Fibroblast of the aortic adventitia (primary cell): ENCODE measurements around the gene SF3B1. TPM values are rescaled to one million over a fixed set of nuclear protein-coding genes. Genes with fewer than 3 reads are reported as not detected.

Experiments
- DNase-seq: peaks from one replicate; pipeline ENCODE4 v3.0.0-alpha.2; 2010; ENCODE audit warnings: low read depth
- H3K4me3 ChIP-seq: 2 replicates; pipeline ENCODE4 v1.5.1; 2011; ENCODE audit warnings: low read depth, mild to moderate bottlenecking, control low read depth, low read length, moderate library complexity
- total RNA-seq: library from RNA; depleted of rRNA; stranded (reverse); fragments of >200 nt; gene quantifications from 2 replicates; pipeline ENCODE4 v1.2.3, GENCODE V29; 2012; ENCODE audit warnings: low replicate concordance
- TF ChIP-seq, protein P1 (sequence below): IDR thresholded peaks from 2 replicates; pipeline ENCODE4 v1.5.1; 2011; ENCODE audit warnings: mild to moderate bottlenecking, low read length, control low read depth, inconsistent platforms; ENCODE audit not compliant: insufficient read depth

SF3B1 gene
- total RNA-seq, 1 donor: 243 TPM

DNA sequence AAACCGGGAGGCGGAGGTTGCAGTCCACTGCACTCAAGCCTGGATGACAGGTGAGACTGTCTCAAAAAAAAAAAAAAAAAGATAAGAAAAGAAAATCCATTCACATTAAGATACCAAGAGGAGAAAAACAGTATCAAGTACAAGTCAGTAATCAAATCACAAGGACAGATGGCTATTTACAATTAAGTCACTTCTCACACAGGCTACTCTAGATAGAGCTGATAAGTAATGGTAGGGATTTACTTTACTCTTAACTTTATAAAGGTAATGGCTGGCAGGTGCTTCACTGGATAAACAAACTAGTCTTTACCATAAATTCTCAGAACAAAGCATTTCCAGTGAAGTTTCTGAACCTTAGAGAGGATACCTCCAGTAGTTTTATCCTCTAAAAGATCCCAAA lies 11.5 kb downstream of the SF3B1 start:
- no peak for DNase-seq
- H3K4me3 ChIP-seq: no peak overlapping the region
- TF ChIP-seq, protein P1, sequence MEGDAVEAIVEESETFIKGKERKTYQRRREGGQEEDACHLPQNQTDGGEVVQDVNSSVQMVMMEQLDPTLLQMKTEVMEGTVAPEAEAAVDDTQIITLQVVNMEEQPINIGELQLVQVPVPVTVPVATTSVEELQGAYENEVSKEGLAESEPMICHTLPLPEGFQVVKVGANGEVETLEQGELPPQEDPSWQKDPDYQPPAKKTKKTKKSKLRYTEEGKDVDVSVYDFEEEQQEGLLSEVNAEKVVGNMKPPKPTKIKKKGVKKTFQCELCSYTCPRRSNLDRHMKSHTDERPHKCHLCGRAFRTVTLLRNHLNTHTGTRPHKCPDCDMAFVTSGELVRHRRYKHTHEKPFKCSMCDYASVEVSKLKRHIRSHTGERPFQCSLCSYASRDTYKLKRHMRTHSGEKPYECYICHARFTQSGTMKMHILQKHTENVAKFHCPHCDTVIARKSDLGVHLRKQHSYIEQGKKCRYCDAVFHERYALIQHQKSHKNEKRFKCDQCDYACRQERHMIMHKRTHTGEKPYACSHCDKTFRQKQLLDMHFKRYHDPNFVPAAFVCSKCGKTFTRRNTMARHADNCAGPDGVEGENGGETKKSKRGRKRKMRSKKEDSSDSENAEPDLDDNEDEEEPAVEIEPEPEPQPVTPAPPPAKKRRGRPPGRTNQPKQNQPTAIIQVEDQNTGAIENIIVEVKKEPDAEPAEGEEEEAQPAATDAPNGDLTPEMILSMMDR: no peak

DNA sequence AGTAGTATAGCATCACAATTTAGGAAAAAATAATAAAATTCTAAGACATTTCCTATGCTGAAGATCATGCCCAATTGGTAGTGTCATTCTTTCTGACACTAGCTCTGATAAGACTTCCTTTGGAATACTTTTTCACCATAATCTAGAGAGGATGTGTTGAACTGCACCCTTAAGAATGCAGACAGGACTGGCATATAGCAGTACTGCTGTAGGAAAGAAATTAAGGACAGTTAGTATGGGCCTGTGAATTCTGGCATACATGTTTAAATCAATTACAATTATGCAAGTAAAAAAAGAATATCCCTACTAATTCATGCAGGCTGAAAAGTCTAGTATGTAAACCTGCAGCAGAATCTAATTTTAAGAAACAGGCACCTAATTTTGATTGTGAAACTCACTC lies 15.4 kb downstream of the SF3B1 start:
- no peak for DNase-seq
- H3K4me3 ChIP-seq: no peak overlapping the region
- TF ChIP-seq, protein P1: no peak

DNA sequence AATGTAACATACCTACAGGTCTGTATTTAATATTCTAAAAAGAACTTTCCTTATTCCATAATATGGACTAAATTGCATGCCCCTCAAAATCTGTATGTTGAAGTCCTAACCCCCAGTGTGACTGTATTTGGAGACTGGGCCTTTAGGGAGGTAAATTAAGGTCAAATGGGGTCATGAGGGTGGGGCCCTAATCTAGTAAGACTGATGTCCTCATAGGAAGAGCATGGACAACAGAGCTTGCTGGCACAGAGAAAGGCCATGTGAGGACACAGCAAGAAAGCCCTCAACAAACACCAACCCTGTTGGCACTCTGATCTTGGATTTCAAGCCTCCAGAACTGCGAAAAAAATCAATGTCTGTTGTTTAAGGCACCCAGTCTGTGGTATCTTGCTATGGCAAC lies 18.6 kb downstream of the SF3B1 start:
- DNase-seq: no peak
- TF ChIP-seq, protein P1: no peak
- H3K4me3 ChIP-seq: no peak overlapping the region

DNA sequence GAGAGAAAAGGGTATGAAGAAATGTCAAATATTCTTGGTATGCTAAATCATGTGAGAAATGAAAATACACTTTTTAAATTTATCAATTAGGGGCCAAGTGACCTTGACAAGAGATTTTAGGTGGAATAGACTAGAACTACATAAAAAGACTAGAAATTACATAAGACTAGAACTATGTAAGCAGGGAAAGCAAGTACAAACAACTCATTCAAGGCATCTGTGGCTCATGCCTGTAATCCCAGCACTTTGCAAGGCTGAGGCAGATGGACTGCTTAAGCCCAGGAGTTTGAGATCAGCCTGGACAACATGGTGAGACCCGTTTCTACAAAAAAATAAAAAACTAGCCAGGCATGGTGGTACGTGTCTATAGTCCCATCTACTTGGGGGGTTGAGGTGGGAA lies 20.3 kb downstream of the SF3B1 start:
- no peak overlapping the region for H3K4me3 ChIP-seq
- TF ChIP-seq, protein P1: no peak
- DNase-seq: no peak

DNA sequence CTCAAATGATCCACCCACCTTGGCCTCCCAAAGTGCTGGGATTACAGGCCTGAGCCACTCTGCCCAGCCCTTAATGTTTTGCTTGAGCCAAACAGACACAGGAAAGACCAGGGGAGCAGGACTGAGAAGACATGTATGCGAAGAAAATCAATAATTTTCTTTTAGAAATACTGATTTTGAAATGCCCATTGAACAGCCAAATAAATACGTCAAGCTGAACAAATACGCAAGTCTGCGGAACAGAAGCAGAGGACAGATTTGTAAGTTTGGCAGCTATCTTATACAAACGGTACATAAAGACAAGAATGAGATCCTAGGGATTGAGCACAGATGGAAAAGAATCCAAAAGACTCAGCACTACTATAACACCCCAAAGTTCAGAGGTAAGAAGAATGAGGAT lies 20.8 kb downstream of the SF3B1 start:
- DNase-seq: no peak
- TF ChIP-seq, protein P1: no peak
- no peak overlapping the region for H3K4me3 ChIP-seq

DNA sequence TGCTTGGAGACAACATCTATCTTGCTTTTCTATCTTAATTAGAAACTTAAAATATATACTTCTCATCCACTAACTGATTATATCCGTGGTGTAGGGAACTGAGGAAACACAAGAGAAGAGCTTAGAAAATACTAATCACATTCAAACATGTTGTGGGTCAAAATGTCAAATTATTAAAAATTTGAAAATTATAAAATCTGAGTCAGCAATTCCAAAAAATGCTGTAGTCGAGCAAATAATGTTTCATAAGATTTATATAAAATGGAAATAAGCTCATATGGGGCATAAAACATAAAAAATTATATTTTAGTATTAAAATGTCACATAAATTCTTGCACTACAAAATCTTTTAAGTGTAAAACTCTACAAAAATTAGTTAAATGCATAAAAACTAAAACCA lies 29.2 kb downstream of the SF3B1 start:
- no peak for DNase-seq
- TF ChIP-seq, protein P1: no peak
- no peak overlapping the region for H3K4me3 ChIP-seq

DNA sequence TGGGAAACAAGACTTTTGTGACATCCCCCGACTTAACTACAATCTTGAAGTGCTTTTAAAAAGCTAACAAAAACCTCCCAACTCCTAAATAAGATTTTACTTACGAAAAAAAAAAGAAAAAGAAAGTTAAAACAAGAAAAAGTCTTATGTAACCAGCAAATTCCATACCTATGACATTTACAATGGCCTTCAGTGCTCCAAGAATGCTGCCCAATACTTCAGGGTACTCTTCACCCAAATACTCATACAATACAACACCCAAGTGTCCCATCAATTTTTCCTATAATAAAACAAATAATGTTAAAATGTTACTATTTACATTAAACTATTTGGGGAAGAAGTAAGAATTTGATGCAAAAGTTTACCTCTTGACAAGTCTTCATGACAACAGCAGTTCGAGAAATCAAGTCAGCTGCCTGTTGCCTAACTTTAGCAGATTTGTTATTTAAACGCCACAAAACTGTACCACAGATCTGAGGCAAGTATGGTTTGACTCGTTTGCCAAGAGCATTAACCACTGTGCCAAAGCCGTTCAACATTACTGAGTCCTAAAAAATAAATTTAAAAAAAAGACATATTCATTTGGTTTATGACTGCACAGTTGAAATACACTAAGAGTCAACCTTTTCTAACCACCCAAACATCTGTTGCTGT lies 34.8 kb downstream of the SF3B1 start:
- peak; percentile 40 for DNase-seq
- TF ChIP-seq, protein P1: no peak

More for the DNA sequence above, 34.8 kb downstream of the SF3B1 start:
- no peak overlapping the region for H3K4me3 ChIP-seq
